ENCODE measurements around the gene SKOR1.

The SKOR1 gene

DNA sequence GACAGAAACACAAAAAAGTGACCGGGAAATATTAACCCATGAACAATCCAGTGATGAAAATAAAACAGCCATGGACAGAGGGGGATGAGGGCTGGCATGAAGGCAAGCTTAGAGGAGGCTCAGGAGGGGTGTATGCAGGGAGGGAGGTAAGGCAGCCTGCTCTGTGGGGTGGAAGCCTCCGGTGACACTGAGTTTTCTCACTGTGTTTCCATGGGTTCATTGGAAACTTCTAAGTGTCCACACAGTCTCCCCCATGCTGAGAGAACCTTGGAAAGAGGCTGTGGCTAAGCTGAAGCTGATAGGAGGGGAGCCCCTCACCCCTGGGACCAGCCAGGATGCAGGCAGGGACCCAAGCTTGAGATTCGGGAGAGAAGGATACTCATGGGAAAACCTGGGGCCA is 6.8 kb upstream of the SKOR1 start:
- DNase-seq (ENCODE audit: low read depth in 2 of 2), result no peak

DNA sequence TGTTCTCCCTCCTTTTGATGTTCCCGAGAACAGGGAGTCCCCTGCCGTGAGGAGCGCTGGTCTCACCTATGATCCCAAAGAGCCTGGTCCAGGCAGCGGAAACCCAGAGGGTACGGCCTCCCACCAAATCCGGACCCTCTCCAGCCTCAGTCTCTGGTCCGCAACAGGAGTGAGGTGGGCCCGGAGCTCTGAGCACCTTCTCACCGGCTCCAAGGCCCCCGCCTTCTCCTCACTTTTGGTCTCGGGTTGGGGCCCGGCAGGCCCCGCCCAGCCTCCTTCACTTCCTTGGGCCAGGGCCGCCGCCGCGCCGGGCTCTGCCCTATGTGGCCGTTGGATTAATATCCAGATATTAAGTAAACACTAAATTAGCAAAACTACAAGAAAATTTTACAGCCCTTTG is 5.7 kb upstream of the SKOR1 start:
- DNase-seq (ENCODE audit: low read depth in 2 of 2), result no peak

DNA sequence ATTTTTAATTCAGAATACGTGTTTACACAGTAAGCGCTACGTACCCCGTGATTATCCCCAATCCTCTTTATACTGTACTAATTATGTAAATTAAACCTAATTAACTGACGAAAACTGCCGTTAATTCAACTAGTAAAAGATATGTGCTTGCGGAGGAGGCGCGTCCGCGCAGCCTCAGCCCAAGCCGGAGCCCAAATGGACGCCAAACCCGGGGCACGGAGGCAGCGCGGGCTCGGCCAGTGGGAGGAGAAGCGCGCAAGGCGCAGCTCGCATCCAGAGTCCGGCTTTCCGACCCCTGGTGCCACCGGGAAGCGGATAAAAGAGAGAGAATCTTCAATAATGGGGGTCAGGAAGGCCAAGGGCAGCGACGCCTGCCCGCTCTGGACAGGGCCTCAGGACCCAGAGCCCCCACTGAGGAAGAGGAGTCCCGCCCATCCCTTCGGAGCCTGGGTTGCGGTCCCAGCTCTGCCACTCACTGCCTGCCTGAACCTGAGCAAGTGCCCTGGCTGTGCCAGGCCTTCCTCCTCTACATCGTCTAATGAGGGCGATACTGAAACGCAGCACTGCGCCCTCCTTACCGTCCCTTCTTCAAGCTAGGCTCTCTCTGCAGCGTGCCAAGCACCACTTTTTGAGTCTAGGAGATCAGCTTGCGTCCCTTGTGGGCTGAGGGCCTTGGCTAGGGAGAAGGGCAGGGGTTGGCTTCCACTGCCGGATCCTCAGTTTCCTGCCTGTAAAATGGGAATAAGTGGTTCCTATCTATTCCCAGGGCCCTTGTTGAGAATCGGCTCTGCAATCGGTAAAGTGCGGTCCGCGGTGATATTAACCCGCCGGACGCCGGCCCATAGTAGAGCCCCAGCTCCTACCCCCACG is 5.0 kb upstream of the SKOR1 start:
- no peak for DNase-seq (ENCODE audit: low read depth in 2 of 2)

DNA sequence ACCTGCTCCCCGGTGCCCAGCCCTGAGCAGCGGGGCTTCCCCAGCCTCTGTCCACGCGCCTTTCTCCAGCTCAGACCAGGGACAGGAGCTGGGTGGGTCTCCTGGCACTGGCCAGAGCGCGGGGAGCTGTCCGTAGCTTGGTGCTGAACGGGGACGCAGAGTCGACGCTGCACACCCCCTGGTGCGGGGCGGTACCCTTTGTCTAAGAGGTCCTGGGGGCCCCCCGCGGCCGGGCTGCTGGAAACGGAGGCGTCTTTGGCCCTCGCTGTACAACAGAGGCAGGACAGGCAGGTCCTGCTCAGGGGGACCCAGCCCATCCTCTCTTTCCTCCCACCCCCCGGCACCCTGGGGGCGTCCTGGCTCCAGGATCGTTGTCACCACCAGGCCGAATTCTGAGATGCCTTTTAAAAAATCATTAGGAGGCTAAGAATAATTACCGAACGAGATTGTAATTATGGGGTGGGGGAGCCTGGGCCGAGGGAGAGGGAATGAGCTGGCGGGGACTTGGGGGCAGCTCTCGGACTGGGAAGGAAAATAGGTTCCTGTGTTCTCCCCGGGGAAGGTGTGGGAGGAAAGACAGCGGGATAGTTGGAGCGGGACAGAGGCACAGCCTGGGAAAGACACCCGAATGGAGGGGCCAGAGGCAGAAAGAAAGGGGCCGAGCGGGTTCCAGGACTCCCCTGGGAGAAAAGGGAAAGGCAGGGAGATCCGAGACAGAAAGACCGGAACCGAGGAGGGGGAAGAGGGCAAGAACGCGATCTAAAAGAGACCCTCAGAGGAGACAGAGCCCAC is 4.1 kb upstream of the SKOR1 start:
- DNase-seq (ENCODE audit: low read depth in 2 of 2), result no peak

DNA sequence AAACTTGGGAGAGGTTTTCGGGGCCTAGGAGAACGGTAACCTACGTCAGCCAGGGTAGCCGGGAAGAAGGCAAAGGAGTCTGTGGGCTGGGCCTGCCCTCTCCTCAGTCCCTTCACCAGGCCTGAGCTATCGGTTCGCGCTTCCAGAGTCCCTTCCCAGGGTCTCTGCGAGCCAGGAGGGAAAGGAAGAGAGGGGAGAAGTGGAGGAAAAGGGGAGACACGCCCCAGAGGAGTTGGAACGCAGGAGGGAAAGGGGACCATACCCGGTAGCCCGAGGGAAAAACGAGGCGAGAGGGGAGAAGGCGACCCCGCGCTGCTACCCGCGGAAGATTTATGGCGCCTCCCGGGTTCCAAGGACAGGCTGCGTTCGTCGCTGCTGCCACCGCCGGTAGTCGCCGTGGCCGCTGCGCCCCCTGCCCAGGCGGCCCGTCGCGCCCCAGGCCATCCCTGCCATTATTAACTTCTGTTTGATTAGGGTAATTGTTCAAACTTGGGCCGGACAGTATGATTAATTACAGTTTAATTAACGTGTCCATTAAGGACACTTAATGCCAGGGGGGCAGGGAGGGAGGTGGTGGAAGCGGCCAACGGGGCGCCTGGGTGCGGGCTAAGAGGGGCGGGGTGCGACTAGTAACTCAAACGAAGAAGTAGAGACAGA is 3.4 kb upstream of the SKOR1 start:
- DNase-seq (ENCODE audit: low read depth in 2 of 2), result no peak

DNA sequence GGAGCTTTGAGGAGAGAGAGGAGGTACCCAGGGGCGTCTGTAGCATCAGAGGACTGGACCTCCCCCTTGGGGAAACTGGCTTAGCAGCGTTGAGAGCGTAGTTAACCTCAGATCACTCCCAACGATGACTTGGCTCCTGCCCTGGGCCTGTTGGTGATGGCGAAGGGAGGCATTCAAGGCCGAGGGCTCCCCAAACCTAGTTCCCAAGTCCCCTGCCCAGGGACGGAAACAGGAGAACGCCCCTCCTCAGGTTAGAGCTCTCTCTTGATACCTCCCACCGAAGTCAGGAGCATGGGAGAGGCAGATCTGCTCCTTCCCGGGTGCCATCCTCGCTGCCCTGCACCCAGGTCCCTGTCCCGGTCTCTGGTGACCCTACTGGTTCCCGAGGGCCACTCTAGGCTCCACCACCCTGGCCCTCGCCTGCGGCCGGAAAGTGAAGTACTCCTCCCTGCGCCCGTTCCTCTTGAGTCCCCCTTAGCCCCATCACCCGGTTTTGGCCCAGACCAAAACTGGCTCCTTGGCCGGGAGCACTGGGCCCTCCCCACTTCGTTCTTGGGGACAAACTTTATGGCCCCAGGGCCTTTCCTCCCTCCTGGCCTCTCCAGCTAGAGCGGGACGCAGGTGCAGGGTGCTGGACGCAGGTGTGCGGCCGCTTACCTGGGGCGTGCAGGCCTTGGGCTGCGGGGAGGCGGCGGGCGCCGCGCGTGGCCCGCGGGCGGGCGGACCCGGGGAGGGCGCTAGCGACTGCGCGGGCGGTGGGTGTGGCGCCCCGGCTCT is 2.6 kb upstream of the SKOR1 start:
- DNase-seq (ENCODE audit: low read depth in 2 of 2), result no peak

DNA sequence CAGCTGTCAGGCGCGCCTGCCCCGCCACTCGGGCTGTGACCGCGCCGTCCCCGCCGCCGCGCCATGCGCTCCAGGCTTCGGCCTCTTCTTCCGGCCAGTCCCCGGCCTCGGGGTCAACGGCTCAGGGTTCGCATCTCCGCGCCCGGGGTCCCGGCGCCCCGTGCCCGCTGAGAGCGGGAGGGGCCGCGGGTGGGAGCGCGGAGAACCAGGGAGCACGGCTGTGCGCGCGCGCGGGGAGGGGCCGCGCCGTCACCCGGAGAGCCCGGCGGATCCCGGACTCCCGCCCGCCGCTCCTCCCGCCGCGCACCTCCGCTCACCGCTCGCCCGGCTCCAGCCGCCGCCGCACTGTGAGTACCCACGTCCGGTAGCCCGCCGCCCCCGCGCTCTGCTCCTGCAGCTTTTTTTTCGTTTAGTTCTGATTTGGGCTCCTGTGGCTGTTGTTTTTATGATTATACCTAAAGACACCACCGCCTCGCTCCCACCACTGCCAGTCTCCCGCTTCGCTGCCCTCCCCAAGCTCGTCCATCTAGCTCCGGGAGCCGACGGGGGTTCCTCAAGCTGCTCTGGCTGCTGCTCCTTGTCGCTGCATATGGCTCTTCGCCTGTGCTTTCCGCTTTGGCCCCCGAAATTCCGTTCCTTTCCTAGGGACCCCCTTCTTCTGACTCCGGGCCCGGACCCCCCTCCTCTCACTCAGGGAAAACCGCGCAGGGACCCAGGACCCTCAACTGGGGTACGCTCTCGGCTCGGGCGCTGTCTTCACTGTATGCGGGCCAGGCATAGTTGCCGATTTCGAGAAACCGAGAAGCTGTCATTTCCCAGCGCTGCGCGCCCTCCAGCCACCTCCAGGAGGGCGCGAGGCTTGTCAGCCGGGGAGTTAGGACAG is 1.8 kb upstream of the SKOR1 start:
- no peak for DNase-seq (ENCODE audit: low read depth in 2 of 2)

DNA sequence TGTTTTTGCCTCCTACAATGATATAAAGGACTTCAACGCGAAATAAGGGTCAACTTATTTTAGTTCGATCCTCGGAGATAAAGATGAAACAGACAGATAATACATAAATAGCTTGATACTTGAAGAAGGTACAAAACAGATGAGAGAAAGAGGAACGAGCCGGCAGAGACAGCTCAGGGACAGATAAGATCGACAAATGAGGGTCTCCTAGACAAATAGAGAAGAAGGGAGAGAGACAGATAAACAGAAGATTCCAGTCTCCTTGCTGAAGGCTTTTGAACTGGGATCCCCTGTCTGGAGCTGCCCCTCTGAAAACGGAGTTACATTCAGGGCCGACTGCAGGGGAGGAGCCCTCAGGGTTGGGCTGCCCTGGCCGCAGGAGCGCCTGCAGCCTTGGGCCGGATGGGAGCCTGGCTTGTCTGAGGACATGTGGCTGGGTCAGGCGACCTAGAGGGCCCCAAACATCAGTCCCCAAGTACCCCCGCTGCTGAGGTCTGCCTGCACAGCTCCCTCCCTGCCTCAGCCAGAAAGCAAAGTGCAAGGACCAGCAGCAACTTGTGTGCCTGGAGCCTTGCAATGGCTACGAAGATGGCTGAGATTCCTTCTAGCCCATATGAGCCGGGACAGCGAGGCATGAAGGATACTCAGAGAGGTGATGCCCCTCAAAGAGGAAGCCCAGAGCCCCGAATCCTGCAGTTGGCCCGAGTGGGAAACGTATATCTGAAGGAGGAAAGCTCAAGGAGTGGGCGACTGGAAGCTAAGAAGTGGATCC is 926 bp upstream of the SKOR1 start:
- no peak for DNase-seq (ENCODE audit: low read depth in 2 of 2)

DNA sequence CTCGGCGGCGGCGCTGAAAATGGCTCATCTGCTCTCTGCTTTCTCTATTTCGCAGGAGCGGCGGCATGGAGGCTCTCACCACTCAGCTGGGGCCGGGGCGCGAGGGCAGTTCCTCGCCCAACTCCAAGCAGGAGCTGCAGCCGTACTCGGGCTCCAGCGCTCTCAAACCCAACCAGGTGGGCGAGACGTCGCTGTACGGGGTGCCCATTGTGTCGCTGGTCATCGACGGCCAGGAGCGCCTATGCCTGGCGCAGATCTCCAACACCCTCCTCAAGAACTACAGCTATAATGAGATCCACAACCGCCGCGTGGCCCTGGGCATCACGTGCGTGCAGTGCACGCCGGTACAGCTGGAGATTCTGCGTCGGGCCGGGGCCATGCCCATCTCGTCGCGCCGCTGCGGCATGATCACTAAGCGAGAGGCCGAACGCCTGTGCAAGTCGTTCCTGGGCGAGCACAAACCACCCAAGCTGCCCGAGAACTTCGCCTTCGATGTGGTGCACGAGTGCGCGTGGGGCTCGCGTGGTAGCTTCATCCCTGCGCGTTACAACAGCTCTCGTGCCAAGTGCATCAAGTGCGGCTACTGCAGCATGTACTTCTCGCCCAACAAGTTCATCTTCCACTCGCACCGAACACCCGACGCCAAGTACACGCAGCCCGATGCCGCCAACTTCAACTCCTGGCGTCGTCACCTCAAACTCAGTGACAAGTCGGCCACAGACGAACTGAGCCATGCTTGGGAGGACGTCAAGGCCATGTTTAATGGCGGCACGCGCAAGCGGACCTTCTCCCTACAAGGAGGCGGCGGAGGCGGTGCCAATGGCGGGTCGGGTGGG is 790 bp downstream of the SKOR1 start:
- no peak for DNase-seq (ENCODE audit: low read depth in 2 of 2)

DNA sequence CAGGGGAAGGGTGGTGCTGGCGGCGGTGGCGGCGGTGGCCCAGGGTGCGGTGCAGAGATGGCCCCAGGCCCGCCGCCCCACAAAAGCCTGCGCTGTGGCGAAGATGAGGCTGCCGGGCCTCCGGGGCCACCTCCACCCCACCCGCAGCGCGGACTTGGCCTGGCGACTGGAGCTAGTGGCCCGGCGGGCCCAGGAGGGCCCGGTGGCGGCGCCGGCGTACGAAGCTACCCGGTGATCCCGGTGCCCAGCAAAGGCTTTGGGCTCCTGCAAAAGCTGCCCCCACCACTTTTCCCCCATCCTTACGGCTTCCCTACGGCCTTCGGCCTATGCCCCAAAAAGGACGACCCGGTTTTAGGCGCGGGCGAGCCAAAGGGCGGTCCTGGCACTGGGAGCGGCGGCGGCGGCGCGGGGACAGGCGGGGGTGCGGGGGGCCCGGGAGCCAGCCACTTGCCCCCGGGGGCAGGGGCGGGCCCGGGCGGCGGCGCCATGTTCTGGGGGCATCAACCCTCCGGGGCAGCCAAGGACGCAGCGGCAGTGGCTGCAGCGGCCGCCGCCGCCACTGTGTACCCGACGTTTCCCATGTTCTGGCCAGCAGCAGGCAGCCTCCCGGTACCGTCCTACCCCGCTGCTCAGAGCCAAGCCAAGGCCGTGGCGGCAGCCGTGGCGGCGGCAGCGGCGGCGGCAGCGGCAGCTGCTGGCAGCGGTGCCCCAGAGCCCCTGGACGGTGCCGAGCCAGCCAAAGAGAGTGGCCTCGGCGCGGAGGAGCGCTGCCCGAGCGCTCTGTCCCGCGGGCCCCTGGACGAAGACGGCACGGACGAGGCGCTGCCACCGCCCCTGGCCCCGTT is 1.6 kb downstream of the SKOR1 start:
- no peak for DNase-seq (ENCODE audit: low read depth in 2 of 2)

DNA sequence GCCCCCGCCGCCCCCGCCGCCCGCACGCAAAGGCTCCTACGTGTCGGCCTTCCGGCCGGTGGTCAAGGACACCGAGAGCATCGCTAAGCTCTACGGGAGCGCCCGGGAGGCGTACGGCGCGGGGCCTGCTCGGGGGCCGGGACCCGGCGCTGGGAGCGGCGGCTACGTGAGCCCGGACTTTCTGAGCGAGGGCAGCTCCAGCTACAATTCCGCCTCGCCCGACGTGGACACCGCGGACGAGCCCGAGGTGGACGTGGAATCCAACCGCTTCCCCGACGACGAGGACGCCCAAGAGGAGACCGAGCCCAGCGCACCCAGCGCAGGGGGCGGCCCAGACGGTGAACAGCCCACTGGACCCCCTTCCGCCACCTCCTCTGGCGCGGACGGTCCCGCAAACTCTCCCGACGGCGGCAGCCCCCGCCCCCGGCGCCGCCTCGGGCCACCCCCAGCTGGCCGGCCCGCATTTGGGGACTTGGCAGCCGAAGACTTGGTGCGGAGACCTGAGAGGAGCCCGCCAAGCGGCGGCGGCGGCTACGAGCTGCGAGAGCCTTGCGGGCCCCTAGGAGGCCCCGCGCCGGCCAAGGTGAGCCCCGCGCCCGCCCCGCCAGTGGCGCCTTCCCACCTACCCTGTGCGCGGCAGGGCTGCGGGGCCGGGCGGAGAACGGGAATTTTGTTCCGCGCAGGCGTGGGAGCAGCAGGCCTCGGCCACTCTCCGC is 2.4 kb downstream of the SKOR1 start:
- DNase-seq (ENCODE audit: low read depth in 2 of 2), result no peak

DNA sequence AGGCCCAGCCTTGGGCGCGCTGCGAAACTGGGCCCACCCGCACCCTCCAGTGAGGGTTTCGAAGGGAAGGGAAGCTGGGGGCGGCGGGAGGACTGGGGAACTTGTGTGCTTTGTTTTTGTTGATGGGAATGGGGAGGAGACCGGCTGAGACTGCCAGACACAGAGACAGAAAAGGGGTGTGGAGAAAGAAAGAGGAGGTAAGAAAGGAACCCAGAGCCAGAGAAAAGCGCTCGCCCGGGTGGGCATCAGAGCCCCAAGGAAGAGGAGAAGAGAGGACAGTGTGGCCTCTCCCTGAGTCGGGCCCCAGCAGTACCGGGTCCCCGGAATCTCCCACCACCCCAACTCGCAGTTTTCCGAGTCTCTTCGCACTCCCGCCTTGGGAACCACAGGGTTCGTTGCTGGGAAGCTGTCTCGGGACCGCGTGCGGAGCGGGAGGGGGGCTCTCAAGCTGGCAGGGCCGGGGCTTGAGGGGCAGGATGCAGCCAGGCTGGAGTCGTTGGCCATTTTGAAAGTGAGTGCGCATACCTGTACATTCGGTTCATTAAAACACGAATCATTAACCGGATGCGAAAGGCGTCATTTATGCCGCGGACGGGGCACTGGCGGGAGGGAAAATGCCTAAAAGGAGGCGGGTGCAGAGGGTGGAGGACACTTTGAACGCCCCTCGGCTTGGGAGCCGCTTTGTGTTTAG is 3.1 kb downstream of the SKOR1 start:
- no peak for DNase-seq (ENCODE audit: low read depth in 2 of 2)

DNA sequence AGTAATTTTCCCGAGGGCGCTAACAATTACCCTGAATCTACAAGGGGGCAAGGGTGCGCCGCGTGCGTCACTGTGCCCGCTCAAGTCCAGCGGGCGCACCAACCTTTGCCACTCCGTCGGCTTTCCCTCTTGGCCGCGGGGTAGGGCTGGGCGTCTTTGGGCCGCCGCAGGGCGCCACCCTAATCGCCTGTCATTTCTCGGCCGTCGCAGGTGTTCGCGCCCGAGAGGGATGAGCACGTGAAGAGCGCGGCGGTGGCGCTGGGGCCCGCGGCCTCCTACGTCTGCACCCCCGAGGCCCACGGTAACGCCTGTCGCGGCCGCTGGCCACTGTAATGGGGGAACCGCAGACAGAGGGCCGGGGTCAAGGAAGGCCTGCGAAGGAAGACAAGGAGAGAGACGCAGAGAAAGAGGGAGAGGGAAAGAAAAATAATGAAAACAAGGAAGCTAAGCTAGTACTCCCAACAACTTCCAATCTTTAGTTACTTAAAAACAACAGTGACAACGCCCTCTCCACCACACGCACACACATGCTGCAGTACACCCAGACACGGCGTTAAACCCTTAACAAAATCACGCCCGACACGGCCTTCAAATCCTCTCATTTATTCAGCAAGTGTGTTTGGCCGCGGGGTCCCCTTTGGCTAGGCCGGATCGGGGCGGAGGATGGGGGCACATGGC is 3.8 kb downstream of the SKOR1 start:
- DNase-seq (ENCODE audit: low read depth in 2 of 2), result no peak

DNA sequence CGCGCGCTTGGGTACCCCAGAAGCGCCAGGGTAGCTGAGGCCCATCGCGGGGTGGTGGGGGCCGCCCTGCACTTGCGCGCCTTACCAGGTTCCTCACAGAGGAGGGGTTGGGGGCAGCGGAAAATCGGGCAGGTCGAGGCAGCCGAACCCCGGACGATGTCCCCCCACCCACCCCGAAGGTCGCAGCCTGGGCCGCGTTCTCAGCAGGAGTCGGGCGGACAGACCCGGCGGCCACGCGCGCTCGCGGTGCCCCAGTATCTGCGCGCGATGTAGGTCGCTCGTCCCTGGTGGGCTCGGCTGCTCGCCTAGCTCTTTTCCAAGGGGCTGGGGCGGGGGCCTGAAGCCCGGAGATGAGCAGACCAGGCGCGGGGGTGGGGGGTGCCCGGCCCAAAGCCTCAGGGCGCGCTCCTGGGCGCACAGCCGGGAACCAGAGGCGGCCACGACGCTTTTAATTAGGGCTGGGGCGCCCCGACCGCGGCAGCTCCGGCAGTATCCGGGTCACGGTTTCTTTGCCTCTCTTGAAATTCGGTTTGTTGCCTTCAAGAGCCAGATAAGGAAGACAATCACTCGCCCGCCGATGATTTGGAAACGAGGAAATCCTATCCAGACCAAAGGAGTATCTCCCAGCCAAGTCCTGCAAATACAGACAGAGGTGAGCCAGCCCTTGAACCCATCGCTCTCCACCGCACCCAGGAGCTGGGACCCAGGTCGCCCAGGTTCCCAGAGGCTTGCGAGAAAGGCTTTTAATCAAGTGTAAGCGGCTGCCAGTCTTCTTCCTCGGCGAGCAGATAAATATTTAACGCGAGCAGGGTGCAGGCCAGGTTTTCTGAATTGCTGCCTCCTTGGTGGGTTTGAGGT is 4.6 kb downstream of the SKOR1 start:
- DNase-seq (ENCODE audit: low read depth in 2 of 2), result no peak

DNA sequence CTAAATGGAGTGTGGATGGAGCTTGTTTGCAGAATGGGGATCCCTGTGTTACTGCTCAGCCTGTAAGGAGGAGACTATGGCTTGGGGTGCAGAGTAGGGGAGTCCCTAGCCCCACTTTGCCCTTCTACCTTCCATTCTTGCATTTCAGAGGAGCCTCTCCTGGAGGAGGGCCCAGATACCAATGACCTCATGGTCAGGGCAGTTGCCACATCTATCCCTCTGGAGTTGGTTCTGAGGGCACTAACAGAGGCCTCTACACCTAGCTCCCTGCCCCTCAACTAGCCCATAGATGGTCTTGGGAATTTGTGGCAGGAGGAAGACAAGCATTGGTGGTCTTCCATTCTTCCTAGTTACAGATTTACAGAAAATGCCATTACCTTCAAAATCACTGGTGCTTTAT is 6.1 kb downstream of the SKOR1 start:
- no peak for DNase-seq (ENCODE audit: low read depth in 2 of 2)

Data from fibroblast of skin of left quadriceps (primary cell).